22Rv1 (cell line): Measurements from ENCODE around the gene ZNF649.

Experiments used
- CTCF ChIP-seq: fragments of 450-650 bp; IDR thresholded peaks from 2 replicates; pipeline ENCODE4 v1.5.1; 2017; ENCODE audit warnings: mild to moderate bottlenecking
- ZFX ChIP-seq: fragments of 450-650 bp; IDR thresholded peaks from 2 replicates; pipeline ENCODE4 v1.6.1; 2017; ENCODE audit warnings: antibody characterized with exemption, borderline replicate concordance

- TF ChIP-seq CTCF (no peak), ZFX (no peak)
Observed at GRCh38 chr19:51905206-51905605, 389 bp upstream of the ZNF649 start.
